HAP-1 (cell line): ENCODE results near the gene PANK4.

Experiments
- DNase-seq, 2 experiments: peaks; one replicate each; pipeline ENCODE4 v3.0.0-alpha.2; 2016 to 2020; ENCODE audit warnings: low spot score in 2 of 2
- H3K27me3 ChIP-seq: fragments of 250-450 bp; sonication (Bioruptor Pico); 2 replicates; pipeline ENCODE4 v1.5.1; 2020; ENCODE audit warnings: low read depth, mild to moderate bottlenecking, moderate library complexity
- H3K36me3 ChIP-seq: fragments of 250-450 bp; sonication (Bioruptor Pico); replicated peaks from 2 replicates; pipeline ENCODE4 v1.5.1; 2020; ENCODE audit warnings: mild to moderate bottlenecking
- H3K4me1 ChIP-seq: fragments of 250-450 bp; sonication (Bioruptor Pico); 2 replicates; pipeline ENCODE4 v1.5.1; 2020; ENCODE audit warnings: mild to moderate bottlenecking
- H3K4me3 ChIP-seq: fragments of 250-450 bp; sonication (Bioruptor Pico); 2 replicates; pipeline ENCODE4 v1.5.1; 2020; ENCODE audit warnings: mild to moderate bottlenecking, moderate library complexity
- H3K9me3 ChIP-seq: fragments of 250-450 bp; sonication (Bioruptor Pico); 2 replicates; pipeline ENCODE4 v1.5.1; 2020; ENCODE audit warnings: mild to moderate bottlenecking, moderate library complexity
- in situ Hi-C: fragments of 300-500 bp; cut with MboI; formaldehyde crosslinking; loops from 3 replicates; pipeline ENCODE4 v1.14.3; 2020; ENCODE audit warnings: low sequenced_read_pairs, inconsistent platforms, mixed read lengths

The PANK4 gene

GRCh38 chr1:2494323-2494693 lies 32.1 kb downstream of the PANK4 start:
- in situ Hi-C loops, result no loop called here
- no peaks in the 10 kb centered on the region for H3K36me3 ChIP-seq
- no peak overlapping the region for H3K4me3 ChIP-seq
- H3K9me3 ChIP-seq, result no peaks in the 10 kb centered on the region
- H3K4me1 ChIP-seq, result no peaks in the 10 kb centered on the region
- peaks cover 17% of the 10 kb centered on the region for H3K27me3 ChIP-seq
- peak in 1 of 2 experiments; percentile 39 for DNase-seq

GRCh38 chr1:2493691-2494322 lies 32.6 kb downstream of the PANK4 start:
- in situ Hi-C loops, result no loop called here

DNA sequence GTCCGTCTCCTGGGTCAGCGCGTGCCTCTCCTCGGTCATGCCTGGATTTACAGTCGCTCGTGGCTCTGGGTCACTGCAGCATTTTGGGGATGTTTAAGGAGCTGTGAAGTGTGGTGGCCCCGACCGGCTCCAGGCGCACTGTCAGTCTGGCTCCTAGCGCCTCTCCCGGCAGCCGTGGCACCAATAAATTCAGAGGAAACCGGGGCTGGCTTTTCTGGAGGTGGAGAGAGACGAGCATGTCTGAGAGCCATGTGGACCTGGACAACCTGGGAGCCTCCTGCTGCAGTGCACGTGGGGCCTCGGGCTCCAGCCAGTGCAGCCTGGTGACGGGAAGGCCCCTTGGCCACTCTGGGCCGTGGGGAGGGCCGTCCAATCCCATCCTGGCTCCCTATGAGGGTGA lies 33.2 kb downstream of the PANK4 start:
- in situ Hi-C loops, result no loop called here
- no peaks in the 10 kb centered on the region for H3K4me1 ChIP-seq

More at GRCh38 chr1:2493691-2494322, 32.6 kb downstream of the PANK4 start:
- Histone ChIP-seq H3K4me1 (no peaks in the 10 kb centered on the region), H3K36me3 (no peaks in the 10 kb centered on the region), H3K27me3 (peaks cover 17% of the 10 kb centered on the region), H3K9me3 (peaks cover 2% of the 10 kb centered on the region; the same call in 1 of the 2 replicates), H3K4me3 (no peak overlapping the region)
- DNase-seq, result no peak

DNA sequence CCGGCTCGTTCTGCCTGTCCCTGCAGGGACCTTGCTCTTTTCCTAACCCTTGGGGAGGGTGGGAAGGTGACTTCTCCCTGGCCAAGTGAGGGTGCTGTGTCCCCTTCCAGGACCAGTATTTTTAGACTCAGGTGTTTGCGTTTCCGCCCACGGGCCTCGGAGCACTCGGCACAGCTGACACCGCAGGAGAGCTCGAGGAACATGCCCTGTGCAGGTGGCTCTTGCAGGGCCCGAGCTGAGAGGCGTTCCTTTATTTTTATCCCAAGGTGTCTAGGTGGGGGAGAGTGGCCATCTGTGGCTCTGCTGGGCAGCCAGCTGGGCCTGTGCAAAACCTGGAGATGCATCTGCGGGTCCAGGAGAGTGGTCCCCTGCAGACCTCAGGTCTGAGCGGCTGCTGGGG lies 34.3 kb downstream of the PANK4 start:
- H3K27me3 ChIP-seq, result peaks cover 17% of the 10 kb centered on the region
- peaks cover 5% of the 10 kb centered on the region; the same call in 1 of the 2 replicates for H3K9me3 ChIP-seq
- H3K4me1 ChIP-seq, result no peaks in the 10 kb centered on the region
- in situ Hi-C loops, result no loop called here
- DNase-seq, result no peak
- H3K36me3 ChIP-seq, result no peaks in the 10 kb centered on the region
- no peak overlapping the region for H3K4me3 ChIP-seq

More for the DNA sequence above, 33.2 kb downstream of the PANK4 start:
- DNase-seq, result no peak
- Histone ChIP-seq H3K9me3 (peaks cover 5% of the 10 kb centered on the region; the same call in 1 of the 2 replicates), H3K4me3 (no peak overlapping the region), H3K27me3 (peaks cover 17% of the 10 kb centered on the region), H3K36me3 (no peaks in the 10 kb centered on the region)

GRCh38 chr1:2489615-2490014 lies 36.8 kb downstream of the PANK4 start:
- H3K4me3 ChIP-seq, result no peak overlapping the region
- no peak for DNase-seq
- no peaks in the 10 kb centered on the region for H3K36me3 ChIP-seq
- in situ Hi-C loops, result no loop called here
- H3K27me3 ChIP-seq, result peaks cover 17% of the 10 kb centered on the region
- H3K9me3 ChIP-seq, result peaks cover 5% of the 10 kb centered on the region; the same call in 1 of the 2 replicates
- H3K4me1 ChIP-seq, result no peaks in the 10 kb centered on the region

- no peak for DNase-seq
- Histone ChIP-seq H3K9me3 (peaks cover 5% of the 10 kb centered on the region; the same call in 1 of the 2 replicates), H3K27me3 (peaks cover 17% of the 10 kb centered on the region), H3K36me3 (no peaks in the 10 kb centered on the region), H3K4me1 (no peaks in the 10 kb centered on the region), H3K4me3 (no peak overlapping the region)
- in situ Hi-C loops, result no loop called here
Measured at GRCh38 chr1:2488688-2489087, 37.7 kb downstream of the PANK4 start.

DNA sequence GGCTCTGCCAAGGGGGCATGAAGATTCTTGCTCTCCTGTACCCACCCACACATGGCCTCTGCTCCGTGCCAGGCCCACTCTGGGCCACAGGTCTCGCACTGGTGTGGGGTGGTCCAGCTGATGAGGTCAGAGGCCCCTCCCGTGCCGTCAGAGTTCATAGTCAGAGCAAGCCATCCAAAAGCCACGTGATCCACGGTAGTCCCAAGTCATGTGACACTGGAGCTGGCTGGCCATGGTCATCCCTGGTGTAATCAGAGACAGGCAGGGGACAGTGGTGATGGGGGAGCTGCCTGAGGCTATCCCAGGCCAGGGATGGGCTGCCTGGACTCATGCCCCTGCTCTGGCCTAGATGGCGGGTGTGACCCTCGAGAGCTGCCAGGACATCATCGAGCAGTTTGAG lies 39.8 kb downstream of the PANK4 start:
- Histone ChIP-seq H3K9me3 (peaks cover 5% of the 10 kb centered on the region; the same call in 1 of the 2 replicates), H3K27me3 (peaks cover 9% of the 10 kb centered on the region), H3K36me3 (no peaks in the 10 kb centered on the region), H3K4me1 (no peaks in the 10 kb centered on the region), H3K4me3 (no peak overlapping the region)
- in situ Hi-C loops, result no loop called here
- no peak for DNase-seq

DNA sequence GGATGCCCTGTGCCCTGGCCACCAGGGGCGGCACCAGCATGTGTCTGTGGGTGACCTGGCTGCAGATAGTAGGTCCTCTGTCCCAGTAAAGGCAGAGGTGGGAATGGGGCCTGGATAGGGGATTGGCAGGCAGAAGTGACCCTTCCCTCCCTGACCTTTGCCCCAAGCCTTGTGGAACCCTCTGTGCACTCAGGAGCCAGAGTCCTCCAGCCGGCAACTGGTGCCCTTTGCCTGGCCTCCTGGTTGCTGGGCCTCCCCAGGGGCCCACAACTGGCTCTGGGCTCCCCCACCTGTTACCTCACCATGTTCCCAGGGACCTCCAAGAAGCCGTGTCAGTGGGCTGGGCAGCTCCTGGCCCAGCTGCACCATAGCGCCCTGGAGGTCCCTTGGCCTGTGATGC lies 40.4 kb downstream of the PANK4 start:
- H3K27me3 ChIP-seq, result peaks cover 5% of the 10 kb centered on the region
- H3K36me3 ChIP-seq, result no peaks in the 10 kb centered on the region
- H3K4me3 ChIP-seq, result no peak overlapping the region
- in situ Hi-C loops, result no loop called here
- H3K9me3 ChIP-seq, result peaks cover 5% of the 10 kb centered on the region; the same call in 1 of the 2 replicates
- no peaks in the 10 kb centered on the region for H3K4me1 ChIP-seq
- DNase-seq, result no peak

DNA sequence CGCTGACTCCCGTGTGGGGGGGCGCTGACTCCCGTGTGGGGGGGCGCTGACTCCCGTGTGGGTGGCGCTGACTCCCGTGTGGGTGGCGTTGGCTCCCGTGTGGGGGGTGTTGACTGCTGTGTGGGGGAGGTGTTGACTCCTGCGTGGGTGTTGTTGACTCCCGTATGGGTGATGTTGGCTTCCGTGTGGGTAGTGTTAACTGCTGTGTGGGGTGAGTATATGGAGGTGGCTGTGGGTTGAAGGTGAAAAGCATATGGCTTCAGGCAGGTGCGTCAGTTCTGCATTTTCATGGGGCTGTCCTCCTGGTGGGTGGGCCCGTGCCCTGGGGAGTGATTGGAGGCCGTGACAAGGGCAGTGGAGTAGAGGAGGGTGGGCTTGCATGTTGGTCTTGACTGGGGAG lies 42.4 kb downstream of the PANK4 start:
- Histone ChIP-seq H3K27me3 (no peaks in the 10 kb centered on the region), H3K4me3 (no peak overlapping the region), H3K9me3 (peaks cover 4% of the 10 kb centered on the region; the same call in 1 of the 2 replicates), H3K4me1 (no peaks in the 10 kb centered on the region), H3K36me3 (no peaks in the 10 kb centered on the region)
- in situ Hi-C loops, result no loop called here
- no peak for DNase-seq

DNA sequence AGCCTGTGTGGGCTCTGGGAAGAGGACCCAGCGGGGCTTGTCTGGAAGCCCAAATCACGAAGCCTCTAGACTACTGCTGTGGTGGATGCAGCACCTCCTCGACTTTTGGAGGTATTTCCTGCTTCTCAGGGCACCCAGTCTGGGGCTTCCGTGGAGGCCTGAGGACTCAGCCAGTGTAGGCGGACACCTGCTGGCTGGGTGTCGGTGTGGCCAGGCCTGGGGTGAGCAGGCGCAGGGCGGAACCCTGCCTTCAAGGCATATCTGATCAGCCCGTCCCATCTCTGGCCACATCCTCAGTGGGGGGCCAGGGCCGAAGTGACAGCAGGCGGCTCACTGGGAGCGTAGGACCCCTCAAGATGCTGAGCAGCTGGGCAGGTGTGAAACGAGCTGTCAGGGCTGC lies 43.4 kb downstream of the PANK4 start:
- H3K27me3 ChIP-seq, result no peaks in the 10 kb centered on the region
- H3K36me3 ChIP-seq, result no peaks in the 10 kb centered on the region
- H3K4me3 ChIP-seq, result no peak overlapping the region
- no peaks in the 10 kb centered on the region for H3K9me3 ChIP-seq
- no peak for DNase-seq
- no peaks in the 10 kb centered on the region for H3K4me1 ChIP-seq
- in situ Hi-C loops, result no loop called here

- no peaks in the 10 kb centered on the region for H3K27me3 ChIP-seq
- H3K36me3 ChIP-seq, result no peaks in the 10 kb centered on the region
- no peak overlapping the region for H3K4me3 ChIP-seq
- H3K4me1 ChIP-seq, result no peaks in the 10 kb centered on the region
- in situ Hi-C loops, result no loop called here
- DNase-seq, result no peak
- no peaks in the 10 kb centered on the region for H3K9me3 ChIP-seq
Measured at GRCh38 chr1:2482588-2482987, 43.8 kb downstream of the PANK4 start.

- H3K9me3 ChIP-seq, result no peaks in the 10 kb centered on the region
- no peaks in the 10 kb centered on the region for H3K36me3 ChIP-seq
- no peaks in the 10 kb centered on the region; the same call in 1 of the 2 replicates for H3K27me3 ChIP-seq
- H3K4me3 ChIP-seq, result no peak overlapping the region
- in situ Hi-C loops, result no loop called here
- no peaks in the 10 kb centered on the region for H3K4me1 ChIP-seq
- DNase-seq, result no peak
Measured at GRCh38 chr1:2481885-2482284, 44.5 kb downstream of the PANK4 start.

- no peaks in the 10 kb centered on the region for H3K4me1 ChIP-seq
- H3K36me3 ChIP-seq, result no peaks in the 10 kb centered on the region
- H3K4me3 ChIP-seq, result no peak overlapping the region
- H3K9me3 ChIP-seq, result no peaks in the 10 kb centered on the region
- H3K27me3 ChIP-seq, result no peaks in the 10 kb centered on the region; the same call in 1 of the 2 replicates
- no peak for DNase-seq
- in situ Hi-C loops, result no loop called here
Measured at GRCh38 chr1:2480986-2481364, 45.4 kb downstream of the PANK4 start.

DNA sequence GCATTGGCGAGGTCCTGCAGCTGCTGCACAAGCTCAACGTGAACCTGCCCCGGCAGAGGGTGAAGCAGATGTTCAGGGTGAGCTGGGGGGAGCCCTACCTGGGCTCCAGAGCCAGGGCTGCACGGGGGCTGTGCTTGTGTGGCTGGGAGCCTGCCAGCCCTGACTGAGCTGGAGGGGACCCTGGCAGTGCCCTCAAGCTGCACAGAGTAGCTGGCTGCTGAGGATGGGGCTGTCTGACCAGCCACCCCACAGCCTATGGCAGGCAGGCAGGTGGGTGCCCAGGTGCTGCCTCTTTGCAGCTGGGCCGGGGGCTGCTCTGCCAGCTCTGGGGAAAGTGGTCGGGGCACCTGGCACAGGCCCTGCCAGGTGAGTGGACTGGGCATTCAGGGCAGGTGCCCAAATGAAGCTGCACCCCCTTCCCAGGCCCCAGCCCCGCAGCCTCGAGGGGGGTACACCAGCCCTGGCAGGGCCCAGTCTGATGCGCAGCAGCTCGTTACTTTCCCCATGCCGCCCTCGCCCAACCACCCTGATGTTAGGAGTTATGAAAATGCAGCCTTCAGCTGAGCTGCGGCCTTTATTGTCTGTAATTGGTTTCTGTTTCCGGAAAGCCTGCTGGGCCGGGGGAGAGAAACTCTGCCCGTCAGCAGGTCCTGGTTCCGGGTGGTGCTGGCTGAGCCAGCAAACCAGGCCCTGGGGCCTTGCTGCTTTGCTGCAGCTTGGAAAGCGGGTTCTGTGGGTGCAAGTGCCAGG lies 46.0 kb downstream of the PANK4 start:
- H3K36me3 ChIP-seq, result no peaks in the 10 kb centered on the region
- in situ Hi-C loops, result no loop called here
- no peaks in the 10 kb centered on the region; the same call in 1 of the 2 replicates for H3K27me3 ChIP-seq
- no peak overlapping the region for H3K4me3 ChIP-seq
- H3K9me3 ChIP-seq, result no peaks in the 10 kb centered on the region
- no peak for DNase-seq
- H3K4me1 ChIP-seq, result no peaks in the 10 kb centered on the region
